Measurements from ENCODE around the gene VPS29. TPM values are rescaled to one million over a fixed set of nuclear protein-coding genes. Genes with fewer than 3 reads are reported as not detected.

Gene VPS29
- total RNA-seq, 2 experiments from 2014 or later, result 62.5 to 64.9 TPM

- no peaks in the 10 kb centered on the region for H3K27me3 ChIP-seq (ENCODE audit: control insufficient read depth in 1 of 2, insufficient read depth in 2 of 2, low read length in 2 of 2)
- no peaks in the 10 kb centered on the region for H3K27me3 Mint-ChIP-seq
- H3K4me3 Mint-ChIP-seq, result no peak overlapping the region
- intact Hi-C loops (cut with DNase I, micrococcal nuclease), result no loop called here
- ChIA-PET CTCF (interaction anchor here (1.2 to 1.4 kb wide), 2 partner anchors 9 to 57 kb away, joined by 3 to 4 read pairs; no protein-coding TSS in a partner anchor), POLR2A (interaction anchor here (3.2 kb wide), 1 partner anchor 75 kb away, joined by 9 read pairs; the partner anchor contains the start of genes FAM216A and GPN3)
- peak overlapping the region; percentile 62 for H3K27ac Mint-ChIP-seq
- no peak for TF ChIP-seq CTCF (IDR thresholded peaks at IDR 0.05)
- peaks cover 27% of the 10 kb centered on the region for H3K4me1 Mint-ChIP-seq (ENCODE audit: low read depth)
- no peaks in the 10 kb centered on the region for H3K9me3 Mint-ChIP-seq
- H3K27ac ChIP-seq (ENCODE audit: low read depth in 1 of 2, low read length in 2 of 2), result no peak overlapping the region
- peaks cover 76% of the 10 kb centered on the region for H3K36me3 Mint-ChIP-seq (ENCODE audit: low read depth)
- DNase-seq (no peak), ATAC-seq (ENCODE audit: poor library complexity) (no peak)
- peaks cover 4% of the 10 kb centered on the region for H3K4me1 ChIP-seq (ENCODE audit: insufficient read depth, low read length)
- no peaks in the 10 kb centered on the region for H3K9me3 ChIP-seq (ENCODE audit: control insufficient read depth in 1 of 2, insufficient read depth in 1 of 2, low read length in 2 of 2)
- H3K4me3 ChIP-seq (ENCODE audit: low read length), result no peak overlapping the region
- peaks cover 71% of the 10 kb centered on the region for H3K36me3 ChIP-seq (ENCODE audit: insufficient read depth, low read length)
Observed at GRCh38 chr12:110543252-110543959, 41.5 kb upstream of the VPS29 start.

- no peak for ATAC-seq (ENCODE audit: poor library complexity)
- ChIA-PET CTCF (interaction anchor here (0.9 to 1.0 kb wide), 2 partner anchors 71 to 90 kb away, joined by 3 to 5 read pairs; partner anchors contain the start of genes ARPC3 and FAM216A), POLR2A (interaction anchor here (0.8 to 0.9 kb wide), 2 partner anchors 30 to 41 kb away, joined by 3 read pairs; no protein-coding TSS in a partner anchor)
- H3K4me3 ChIP-seq (ENCODE audit: low read length), result no peak overlapping the region
- Mint-ChIP-seq H3K4me3 (no peak overlapping the region), H3K4me1 (ENCODE audit: low read depth) (peaks cover 8% of the 10 kb centered on the region), H3K27ac (no peak overlapping the region), H3K36me3 (ENCODE audit: low read depth) (peaks cover 79% of the 10 kb centered on the region), H3K27me3 (no peaks in the 10 kb centered on the region), H3K9me3 (no peaks in the 10 kb centered on the region)
- H3K27ac ChIP-seq (ENCODE audit: low read depth in 1 of 2, low read length in 2 of 2), result no peak overlapping the region
- no peak for TF ChIP-seq CTCF (IDR thresholded peaks at IDR 0.05)
- H3K36me3 ChIP-seq (ENCODE audit: insufficient read depth, low read length), result peaks cover 78% of the 10 kb centered on the region
- H3K4me1 ChIP-seq (ENCODE audit: insufficient read depth, low read length), result peaks cover 4% of the 10 kb centered on the region
- H3K9me3 ChIP-seq (ENCODE audit: control insufficient read depth in 1 of 2, insufficient read depth in 1 of 2, low read length in 2 of 2), result no peaks in the 10 kb centered on the region
- DNase-seq, result no peak
- no peaks in the 10 kb centered on the region for H3K27me3 ChIP-seq (ENCODE audit: control insufficient read depth in 1 of 2, insufficient read depth in 2 of 2, low read length in 2 of 2)
- intact Hi-C loops (cut with DNase I, micrococcal nuclease), result no loop called here
Observed at GRCh38 chr12:110540048-110540447, 38.1 kb upstream of the VPS29 start.

- Mint-ChIP-seq H3K4me1 (ENCODE audit: low read depth) (peaks cover 8% of the 10 kb centered on the region), H3K27me3 (no peaks in the 10 kb centered on the region), H3K4me3 (no peak overlapping the region), H3K27ac (no peak overlapping the region), H3K9me3 (no peaks in the 10 kb centered on the region), H3K36me3 (ENCODE audit: low read depth) (peaks cover 85% of the 10 kb centered on the region)
- POLR2A ChIA-PET, result interaction anchor here (0.9 kb wide), 1 partner anchor 42 kb away, joined by 3 read pairs; no protein-coding TSS in a partner anchor
- H3K27me3 ChIP-seq (ENCODE audit: control insufficient read depth in 1 of 2, insufficient read depth in 2 of 2, low read length in 2 of 2), result no peaks in the 10 kb centered on the region
- H3K9me3 ChIP-seq (ENCODE audit: control insufficient read depth in 1 of 2, insufficient read depth in 1 of 2, low read length in 2 of 2), result no peaks in the 10 kb centered on the region
- H3K4me3 ChIP-seq (ENCODE audit: low read length), result no peak overlapping the region
- H3K27ac ChIP-seq (ENCODE audit: low read depth in 1 of 2, low read length in 2 of 2), result no peak overlapping the region
- CTCF ChIA-PET, result interaction anchor here (0.9 to 1.0 kb wide), 2 partner anchors 70 to 89 kb away, joined by 3 to 5 read pairs; partner anchors contain the start of genes ARPC3 and FAM216A
- no peak for ATAC-seq (ENCODE audit: poor library complexity)
- no peak for TF ChIP-seq CTCF (IDR thresholded peaks at IDR 0.05)
- intact Hi-C loops (cut with DNase I, micrococcal nuclease), result no loop called here
- peaks cover 80% of the 10 kb centered on the region for H3K36me3 ChIP-seq (ENCODE audit: insufficient read depth, low read length)
- DNase-seq, result no peak
- H3K4me1 ChIP-seq (ENCODE audit: insufficient read depth, low read length), result peaks cover 4% of the 10 kb centered on the region
Observed at GRCh38 chr12:110538869-110539622, 37.1 kb upstream of the VPS29 start.
